ENCODE measurements around the gene FGF22. TPM values are rescaled to one million over a fixed set of nuclear protein-coding genes. Genes with fewer than 3 reads are reported as not detected.

FGF22 gene
- total RNA-seq, 2 experiments from 2014 or later, result 0.48 TPM; not detected in 1

DNA sequence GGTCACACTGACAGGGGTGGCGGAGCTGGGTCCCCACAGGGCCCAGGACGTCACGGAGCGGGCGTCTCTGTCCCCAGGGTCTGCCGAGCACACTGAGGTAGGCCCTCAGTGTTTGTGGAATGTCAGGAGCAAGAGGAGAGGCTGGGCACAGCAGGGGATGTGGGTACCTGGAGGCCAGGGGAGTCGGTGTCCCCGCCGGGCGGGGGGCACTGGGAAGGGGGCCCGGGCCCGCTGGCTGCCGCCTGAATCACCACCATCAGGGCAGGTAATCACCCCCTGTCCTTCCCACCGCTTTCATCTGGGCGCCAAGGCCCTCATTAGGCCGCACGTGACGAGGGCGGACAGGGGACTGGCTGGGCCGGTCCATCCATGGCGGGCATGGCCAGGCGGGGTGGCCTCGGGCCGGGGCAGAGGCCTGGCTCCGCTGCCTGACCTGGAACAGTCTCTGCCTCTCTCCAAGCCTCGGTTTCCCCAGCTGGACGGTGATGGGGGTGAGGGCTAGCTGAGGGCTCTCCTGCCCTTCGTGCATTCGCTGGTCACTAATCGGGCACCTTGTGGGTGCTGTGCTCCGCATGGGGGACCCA, 1.0 kb downstream of the FGF22 start:
- Histone ChIP-seq H4K20me1 (ENCODE audit: insufficient read depth, low read length) (no peaks in the 10 kb centered on the region; the same call in 1 of the 2 replicates), H3K9me2 (ENCODE audit: insufficient read depth, low read length) (no peaks in the 10 kb centered on the region), H3K4me1 (ENCODE audit: insufficient read depth, low read length, poor library complexity, severe bottlenecking) (peaks cover 6% of the 10 kb centered on the region), H3K27ac (ENCODE audit: low read depth, low read length, poor library complexity, severe bottlenecking) (no peak overlapping the region), H3K4me2 (ENCODE audit: low read length) (peak overlapping the region; percentile 77; the same call in 1 of the 2 replicates), H3K4me3 (ENCODE audit: low read depth, low read length, poor library complexity, severe bottlenecking) (no peak overlapping the region), H3K79me2 (ENCODE audit: insufficient read depth, low read depth, low read length) (no peaks in the 10 kb centered on the region), H3K36me3 (ENCODE audit: insufficient read depth, low read length) (peaks cover 22% of the 10 kb centered on the region), H2AFZ (ENCODE audit: low read length) (no peak overlapping the region), H3K9me3 (ENCODE audit: low read length) (no peaks in the 10 kb centered on the region)
- no peak for DNase-seq (ENCODE audit: low spot score)
- BruUV-seq (replicated peaks), result no TSS peak
- intact Hi-C loops (cut with micrococcal nuclease; ENCODE audit: unreplicated experiment), result no loop called here
- TF ChIP-seq, protein P1, sequence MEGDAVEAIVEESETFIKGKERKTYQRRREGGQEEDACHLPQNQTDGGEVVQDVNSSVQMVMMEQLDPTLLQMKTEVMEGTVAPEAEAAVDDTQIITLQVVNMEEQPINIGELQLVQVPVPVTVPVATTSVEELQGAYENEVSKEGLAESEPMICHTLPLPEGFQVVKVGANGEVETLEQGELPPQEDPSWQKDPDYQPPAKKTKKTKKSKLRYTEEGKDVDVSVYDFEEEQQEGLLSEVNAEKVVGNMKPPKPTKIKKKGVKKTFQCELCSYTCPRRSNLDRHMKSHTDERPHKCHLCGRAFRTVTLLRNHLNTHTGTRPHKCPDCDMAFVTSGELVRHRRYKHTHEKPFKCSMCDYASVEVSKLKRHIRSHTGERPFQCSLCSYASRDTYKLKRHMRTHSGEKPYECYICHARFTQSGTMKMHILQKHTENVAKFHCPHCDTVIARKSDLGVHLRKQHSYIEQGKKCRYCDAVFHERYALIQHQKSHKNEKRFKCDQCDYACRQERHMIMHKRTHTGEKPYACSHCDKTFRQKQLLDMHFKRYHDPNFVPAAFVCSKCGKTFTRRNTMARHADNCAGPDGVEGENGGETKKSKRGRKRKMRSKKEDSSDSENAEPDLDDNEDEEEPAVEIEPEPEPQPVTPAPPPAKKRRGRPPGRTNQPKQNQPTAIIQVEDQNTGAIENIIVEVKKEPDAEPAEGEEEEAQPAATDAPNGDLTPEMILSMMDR (conservative IDR thresholded peaks at IDR 0.05; ENCODE audit: low read length), result no peak
- ChIA-PET CTCF (ENCODE audit: unreplicated experiment) (no interaction called here), POLR2A (no interaction called here)

GRCh38 chr19:641702-642101, 2.0 kb downstream of the FGF22 start:
- Histone ChIP-seq H4K20me1 (ENCODE audit: insufficient read depth, low read length) (no peaks in the 10 kb centered on the region; the same call in 1 of the 2 replicates), H3K4me2 (ENCODE audit: low read length) (no peak overlapping the region), H3K4me3 (ENCODE audit: low read depth, low read length, poor library complexity, severe bottlenecking) (no peak overlapping the region), H3K4me1 (ENCODE audit: insufficient read depth, low read length, poor library complexity, severe bottlenecking) (peaks cover 6% of the 10 kb centered on the region), H3K9me3 (ENCODE audit: low read length) (no peaks in the 10 kb centered on the region), H3K9me2 (ENCODE audit: insufficient read depth, low read length) (no peaks in the 10 kb centered on the region), H3K27ac (ENCODE audit: low read depth, low read length, poor library complexity, severe bottlenecking) (no peak overlapping the region), H3K79me2 (ENCODE audit: insufficient read depth, low read depth, low read length) (no peaks in the 10 kb centered on the region), H3K36me3 (ENCODE audit: insufficient read depth, low read length) (peaks cover 32% of the 10 kb centered on the region), H2AFZ (ENCODE audit: low read length) (no peak overlapping the region)
- CTCF ChIA-PET (ENCODE audit: unreplicated experiment), result no interaction called here
- intact Hi-C loops (cut with micrococcal nuclease; ENCODE audit: unreplicated experiment), result no loop called here
- BruUV-seq (replicated peaks), result no TSS peak
- POLR2A ChIA-PET, result no interaction called here
- DNase-seq (ENCODE audit: low spot score), result no peak
- TF ChIP-seq EZH2phosphoT487 (IDR thresholded peaks at IDR 0.05; ENCODE audit: borderline replicate concordance, low read depth, low read length), result no peak
- TF ChIP-seq, protein P1 (conservative IDR thresholded peaks at IDR 0.05; ENCODE audit: low read length), result no peak

GRCh38 chr19:642767-643727, 3.4 kb downstream of the FGF22 start:
- H3K79me2 ChIP-seq (ENCODE audit: insufficient read depth, low read depth, low read length), result no peaks in the 10 kb centered on the region
- ChIA-PET POLR2A (no interaction called here), CTCF (ENCODE audit: unreplicated experiment) (no interaction called here)
- no peaks in the 10 kb centered on the region for H3K9me2 ChIP-seq (ENCODE audit: insufficient read depth, low read length)
- H2AFZ ChIP-seq (ENCODE audit: low read length), result no peak overlapping the region
- no peak for TF ChIP-seq EZH2phosphoT487 (IDR thresholded peaks at IDR 0.05; ENCODE audit: borderline replicate concordance, low read depth, low read length)
- TF ChIP-seq, protein P1 (conservative IDR thresholded peaks at IDR 0.05; ENCODE audit: low read length), result no peak
- no peaks in the 10 kb centered on the region for H3K9me3 ChIP-seq (ENCODE audit: low read length)
- peaks cover 45% of the 10 kb centered on the region for H3K36me3 ChIP-seq (ENCODE audit: insufficient read depth, low read length)
- no peak for DNase-seq (ENCODE audit: low spot score)
- H4K20me1 ChIP-seq (ENCODE audit: insufficient read depth, low read length), result no peaks in the 10 kb centered on the region; the same call in 1 of the 2 replicates
- H3K4me1 ChIP-seq (ENCODE audit: insufficient read depth, low read length, poor library complexity, severe bottlenecking), result peaks cover 13% of the 10 kb centered on the region
- no peak overlapping the region for H3K27ac ChIP-seq (ENCODE audit: low read depth, low read length, poor library complexity, severe bottlenecking)
- no TSS peak for BruUV-seq (replicated peaks)
- H3K4me3 ChIP-seq (ENCODE audit: low read depth, low read length, poor library complexity, severe bottlenecking), result no peak overlapping the region
- H3K4me2 ChIP-seq (ENCODE audit: low read length), result no peak overlapping the region
- intact Hi-C loops (cut with micrococcal nuclease; ENCODE audit: unreplicated experiment), result no loop called here

Measured in OCI-LY7 (cell line).